ENCODE data around the gene HHIPL1. TPM values are rescaled to one million over a fixed set of nuclear protein-coding genes. Genes with fewer than 3 reads are reported as not detected.

The HHIPL1 gene
- total RNA-seq, 2 donors from 2014 or later, result 3.0 to 3.4 TPM

DNA sequence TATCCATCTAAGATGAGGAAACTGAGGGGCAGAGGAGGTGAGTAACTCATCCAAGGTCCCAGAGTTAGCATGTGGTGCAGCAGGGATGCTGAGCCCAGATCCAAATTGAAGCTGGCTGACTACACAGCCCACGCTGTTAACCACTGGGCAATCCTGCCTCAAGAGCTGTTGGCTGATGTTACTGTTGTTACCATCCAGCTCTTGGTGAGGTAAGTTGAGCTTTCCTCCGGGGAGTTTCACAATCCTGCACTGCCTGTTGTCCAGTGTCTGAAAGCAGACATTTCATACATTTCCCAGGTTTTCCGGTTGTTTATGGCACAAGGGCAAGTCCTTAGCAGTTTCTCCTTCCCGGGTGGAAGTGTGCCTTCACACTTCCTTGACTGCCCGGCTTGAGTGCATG, 53.7 kb downstream of the HHIPL1 start:
- Mint-ChIP-seq H3K36me3 (ENCODE audit: low read depth) (peaks cover 5% of the 10 kb centered on the region), H3K27ac (no peak overlapping the region)
- DNase-seq, result no peak

DNA sequence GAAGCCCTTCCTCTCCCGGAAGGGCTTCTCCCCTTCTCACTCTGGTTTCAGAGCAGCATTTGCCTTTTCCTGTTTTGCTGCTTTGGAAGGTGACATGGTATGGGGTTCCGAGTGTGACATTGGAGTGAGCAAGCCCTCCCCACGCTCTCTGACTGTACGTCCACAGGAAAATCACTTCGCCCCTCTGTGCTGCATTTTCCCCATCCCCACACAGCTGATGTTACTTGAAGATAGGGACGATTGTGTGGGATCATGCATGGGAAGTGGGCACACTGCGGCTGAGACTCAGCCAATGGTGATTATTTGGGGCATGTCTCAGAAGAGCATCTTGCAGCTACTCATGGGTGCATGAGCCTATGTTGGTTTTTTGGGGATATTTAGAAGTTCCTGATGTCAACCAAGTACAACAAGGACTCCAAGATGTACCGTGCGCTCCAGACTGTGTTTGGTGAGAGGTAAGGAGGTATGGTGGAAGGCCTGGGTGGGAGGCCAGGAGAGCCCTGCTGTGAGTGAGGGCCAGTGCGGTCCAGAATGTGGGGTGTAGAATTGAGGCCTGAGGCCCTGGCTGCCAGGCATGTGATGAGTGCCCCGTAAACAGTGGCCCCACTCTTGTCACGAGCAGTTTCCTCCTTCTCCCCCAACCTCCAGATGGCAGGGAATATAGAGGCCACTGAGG, 54.3 kb downstream of the HHIPL1 start:
- no peak for DNase-seq
- H3K9me3 ChIP-seq (ENCODE audit: control insufficient read depth, low read length), result peaks cover 21% of the 10 kb centered on the region
- no peak overlapping the region for H3K27ac ChIP-seq (ENCODE audit: low read depth, low read length)
- Mint-ChIP-seq H3K27ac (no peak overlapping the region), H3K9me3 (peaks cover 19% of the 10 kb centered on the region), H3K4me3 (no peak overlapping the region), H3K4me1 (no peaks in the 10 kb centered on the region), H3K36me3 (ENCODE audit: low read depth) (peaks cover 6% of the 10 kb centered on the region), H3K27me3 (ENCODE audit: insufficient read depth) (peaks cover 10% of the 10 kb centered on the region)
- no peaks in the 10 kb centered on the region for H3K4me1 ChIP-seq (ENCODE audit: control insufficient read depth, insufficient read depth, low read length)
- no peaks in the 10 kb centered on the region for H3K36me3 ChIP-seq (ENCODE audit: control insufficient read depth, insufficient read depth, low read length)
- WGBS, 2 experiments (ENCODE audit: insufficient coverage in 1 of 2, insufficient read length in 1 of 2), result 92 to 94% methylated on average over 8 to 12 of the region's 12 CpGs
- TF ChIP-seq, protein P1, sequence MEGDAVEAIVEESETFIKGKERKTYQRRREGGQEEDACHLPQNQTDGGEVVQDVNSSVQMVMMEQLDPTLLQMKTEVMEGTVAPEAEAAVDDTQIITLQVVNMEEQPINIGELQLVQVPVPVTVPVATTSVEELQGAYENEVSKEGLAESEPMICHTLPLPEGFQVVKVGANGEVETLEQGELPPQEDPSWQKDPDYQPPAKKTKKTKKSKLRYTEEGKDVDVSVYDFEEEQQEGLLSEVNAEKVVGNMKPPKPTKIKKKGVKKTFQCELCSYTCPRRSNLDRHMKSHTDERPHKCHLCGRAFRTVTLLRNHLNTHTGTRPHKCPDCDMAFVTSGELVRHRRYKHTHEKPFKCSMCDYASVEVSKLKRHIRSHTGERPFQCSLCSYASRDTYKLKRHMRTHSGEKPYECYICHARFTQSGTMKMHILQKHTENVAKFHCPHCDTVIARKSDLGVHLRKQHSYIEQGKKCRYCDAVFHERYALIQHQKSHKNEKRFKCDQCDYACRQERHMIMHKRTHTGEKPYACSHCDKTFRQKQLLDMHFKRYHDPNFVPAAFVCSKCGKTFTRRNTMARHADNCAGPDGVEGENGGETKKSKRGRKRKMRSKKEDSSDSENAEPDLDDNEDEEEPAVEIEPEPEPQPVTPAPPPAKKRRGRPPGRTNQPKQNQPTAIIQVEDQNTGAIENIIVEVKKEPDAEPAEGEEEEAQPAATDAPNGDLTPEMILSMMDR (conservative IDR thresholded peaks at IDR 0.05), result no peak
- H3K27me3 ChIP-seq (ENCODE audit: control insufficient read depth, insufficient read depth, low read length, poor library complexity, severe bottlenecking), result no peaks in the 10 kb centered on the region
- H3K9ac ChIP-seq (ENCODE audit: extremely low read depth, low read length, poor library complexity, severe bottlenecking), result peak overlapping the region; percentile 13
- no peak overlapping the region for H3K4me3 ChIP-seq (ENCODE audit: low read length)

More for the DNA sequence above, 53.7 kb downstream of the HHIPL1 start:
- Histone ChIP-seq H3K9ac (ENCODE audit: extremely low read depth, low read length, poor library complexity, severe bottlenecking) (no peak overlapping the region), H3K36me3 (ENCODE audit: control insufficient read depth, insufficient read depth, low read length) (no peaks in the 10 kb centered on the region), H3K27me3 (ENCODE audit: control insufficient read depth, insufficient read depth, low read length, poor library complexity, severe bottlenecking) (no peaks in the 10 kb centered on the region), H3K9me3 (ENCODE audit: control insufficient read depth, low read length) (peaks cover 15% of the 10 kb centered on the region), H3K4me1 (ENCODE audit: control insufficient read depth, insufficient read depth, low read length) (no peaks in the 10 kb centered on the region), H3K27ac (ENCODE audit: low read depth, low read length) (no peak overlapping the region), H3K4me3 (ENCODE audit: low read length) (no peak overlapping the region)
- no peak overlapping the region for H3K4me3 Mint-ChIP-seq
- no peaks in the 10 kb centered on the region for H3K4me1 Mint-ChIP-seq
- peaks cover 10% of the 10 kb centered on the region for H3K27me3 Mint-ChIP-seq (ENCODE audit: insufficient read depth)
- H3K9me3 Mint-ChIP-seq, result peaks cover 14% of the 10 kb centered on the region
- WGBS, 2 experiments (ENCODE audit: insufficient coverage in 1 of 2, insufficient read length in 1 of 2), result 92 to 94% methylated on average over 5 of the region's 5 CpGs
- TF ChIP-seq, protein P1 (conservative IDR thresholded peaks at IDR 0.05), result no peak

DNA sequence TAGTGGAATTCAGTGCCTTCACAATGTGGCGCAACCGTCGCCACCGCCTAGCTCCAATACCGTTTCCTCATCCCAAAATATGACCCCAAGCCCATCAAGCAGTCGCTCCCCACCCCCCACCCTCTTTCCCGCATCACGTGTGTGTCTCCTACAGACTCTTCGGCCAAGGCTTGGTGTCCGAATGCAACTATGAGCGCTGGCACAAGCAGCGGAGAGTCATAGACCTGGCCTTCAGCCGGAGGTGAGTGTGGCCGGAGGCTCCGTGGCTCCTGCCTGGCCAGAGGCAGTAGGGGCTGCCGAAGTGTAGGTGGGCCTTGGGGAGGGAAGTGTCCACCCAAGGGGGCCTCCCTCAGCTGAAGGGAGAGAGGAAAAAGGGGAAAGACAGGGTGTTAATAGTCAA, 54.9 kb downstream of the HHIPL1 start:
- no peak overlapping the region for H3K9ac ChIP-seq (ENCODE audit: extremely low read depth, low read length, poor library complexity, severe bottlenecking)
- peaks cover 27% of the 10 kb centered on the region for H3K9me3 ChIP-seq (ENCODE audit: control insufficient read depth, low read length)
- WGBS, 2 experiments (ENCODE audit: insufficient coverage in 1 of 2, insufficient read length in 1 of 2), result 94 to 100% methylated on average over 2 to 16 of the region's 16 CpGs
- H3K27me3 ChIP-seq (ENCODE audit: control insufficient read depth, insufficient read depth, low read length, poor library complexity, severe bottlenecking), result no peaks in the 10 kb centered on the region
- no peak overlapping the region for H3K4me3 ChIP-seq (ENCODE audit: low read length)
- H3K4me1 Mint-ChIP-seq, result no peaks in the 10 kb centered on the region
- H3K36me3 ChIP-seq (ENCODE audit: control insufficient read depth, insufficient read depth, low read length), result no peaks in the 10 kb centered on the region
- H3K27ac Mint-ChIP-seq, result no peak overlapping the region
- H3K27me3 Mint-ChIP-seq (ENCODE audit: insufficient read depth), result peaks cover 10% of the 10 kb centered on the region
- TF ChIP-seq, protein P1 (conservative IDR thresholded peaks at IDR 0.05), result no peak
- no peak overlapping the region for H3K4me3 Mint-ChIP-seq
- peaks cover 6% of the 10 kb centered on the region for H3K36me3 Mint-ChIP-seq (ENCODE audit: low read depth)
- H3K27ac ChIP-seq (ENCODE audit: low read depth, low read length), result no peak overlapping the region
- H3K4me1 ChIP-seq (ENCODE audit: control insufficient read depth, insufficient read depth, low read length), result no peaks in the 10 kb centered on the region
- no peak for DNase-seq
- peaks cover 22% of the 10 kb centered on the region for H3K9me3 Mint-ChIP-seq
